Measurements from ENCODE around the gene RXRA.

RXRA gene

GRCh38 chr9:134287591-134288491 is 38.4 kb upstream of the RXRA start:
- H3K36me3 ChIP-seq: no peaks in the 10 kb centered on the region
- no peaks in the 10 kb centered on the region for H3K4me1 ChIP-seq (ENCODE audit: control insufficient read depth in 1 of 2, insufficient read depth in 1 of 2, low read depth in 1 of 2, low read length in 1 of 2)

GRCh38 chr9:134288746-134289145 is 37.5 kb upstream of the RXRA start:
- Histone ChIP-seq H3K4me1 (ENCODE audit: control insufficient read depth in 1 of 2, insufficient read depth in 1 of 2, low read depth in 1 of 2, low read length in 1 of 2) (no peaks in the 10 kb centered on the region), H3K27me3 (peaks cover 70% of the 10 kb centered on the region), H3K9me3 (no peaks in the 10 kb centered on the region), H3K4me3 (ENCODE audit: low read depth in 1 of 2, low read length in 1 of 2) (no peak overlapping the region), H3K36me3 (no peaks in the 10 kb centered on the region), H3K27ac (no peak overlapping the region)
- TF ChIP-seq CTCF (IDR thresholded peaks at IDR 0.05): no peak

More at GRCh38 chr9:134287591-134288491, 38.4 kb upstream of the RXRA start:
- H3K9me3 ChIP-seq: no peaks in the 10 kb centered on the region
- no peak overlapping the region for H3K4me3 ChIP-seq (ENCODE audit: low read depth in 1 of 2, low read length in 1 of 2)
- H3K27ac ChIP-seq: no peak overlapping the region
- no peak for TF ChIP-seq CTCF (IDR thresholded peaks at IDR 0.05)
- H3K27me3 ChIP-seq: peaks cover 70% of the 10 kb centered on the region

GRCh38 chr9:134289241-134289875 is 36.9 kb upstream of the RXRA start:
- Histone ChIP-seq H3K9me3 (no peaks in the 10 kb centered on the region), H3K27me3 (peaks cover 70% of the 10 kb centered on the region), H3K36me3 (no peaks in the 10 kb centered on the region), H3K4me3 (ENCODE audit: low read depth in 1 of 2, low read length in 1 of 2) (no peak overlapping the region), H3K27ac (no peak overlapping the region), H3K4me1 (ENCODE audit: control insufficient read depth in 1 of 2, insufficient read depth in 1 of 2, low read depth in 1 of 2, low read length in 1 of 2) (no peaks in the 10 kb centered on the region)
- TF ChIP-seq CTCF (IDR thresholded peaks at IDR 0.05): no peak

GRCh38 chr9:134290603-134291451 is 35.4 kb upstream of the RXRA start:
- Histone ChIP-seq H3K36me3 (no peaks in the 10 kb centered on the region), H3K27ac (no peak overlapping the region), H3K4me3 (ENCODE audit: low read depth in 1 of 2, low read length in 1 of 2) (no peak overlapping the region), H3K9me3 (no peaks in the 10 kb centered on the region), H3K4me1 (ENCODE audit: control insufficient read depth in 1 of 2, insufficient read depth in 1 of 2, low read depth in 1 of 2, low read length in 1 of 2) (no peaks in the 10 kb centered on the region), H3K27me3 (peaks cover 74% of the 10 kb centered on the region)
- no peak for TF ChIP-seq CTCF (IDR thresholded peaks at IDR 0.05)

GRCh38 chr9:134291452-134291881 is 34.8 kb upstream of the RXRA start:
- no peak overlapping the region for H3K27ac ChIP-seq
- no peaks in the 10 kb centered on the region for H3K4me1 ChIP-seq (ENCODE audit: control insufficient read depth in 1 of 2, insufficient read depth in 1 of 2, low read depth in 1 of 2, low read length in 1 of 2)
- H3K36me3 ChIP-seq: no peaks in the 10 kb centered on the region
- H3K9me3 ChIP-seq: no peaks in the 10 kb centered on the region
- peaks cover 67% of the 10 kb centered on the region for H3K27me3 ChIP-seq
- no peak for TF ChIP-seq CTCF (IDR thresholded peaks at IDR 0.05)
- H3K4me3 ChIP-seq (ENCODE audit: low read depth in 1 of 2, low read length in 1 of 2): no peak overlapping the region
